ENCODE data around the gene PRKAA1.

PRKAA1 gene

GRCh38 chr5:40823459-40823858, 25.3 kb upstream of the PRKAA1 start:
- H3K4me2 ChIP-seq (ENCODE audit: low read length): no peak overlapping the region
- no peak overlapping the region for H3K4me3 ChIP-seq (ENCODE audit: low read depth, low read length)
- no peaks in the 10 kb centered on the region for H3K27me3 ChIP-seq (ENCODE audit: control insufficient read depth, insufficient read depth, low read length)
- no peak for TF ChIP-seq CTCF (IDR thresholded peaks at IDR 0.05)
- H3K27ac ChIP-seq: no peak overlapping the region
- no peaks in the 10 kb centered on the region for H3K79me2 ChIP-seq
- H2AFZ ChIP-seq: no peak overlapping the region
- H3K36me3 ChIP-seq (ENCODE audit: control insufficient read depth, insufficient read depth, low read length): no peaks in the 10 kb centered on the region
- no peak overlapping the region for H3K9ac ChIP-seq
- no peaks in the 10 kb centered on the region for H3K4me1 ChIP-seq
- H3K9me3 ChIP-seq (ENCODE audit: control insufficient read depth, low read length): no peaks in the 10 kb centered on the region

DNA sequence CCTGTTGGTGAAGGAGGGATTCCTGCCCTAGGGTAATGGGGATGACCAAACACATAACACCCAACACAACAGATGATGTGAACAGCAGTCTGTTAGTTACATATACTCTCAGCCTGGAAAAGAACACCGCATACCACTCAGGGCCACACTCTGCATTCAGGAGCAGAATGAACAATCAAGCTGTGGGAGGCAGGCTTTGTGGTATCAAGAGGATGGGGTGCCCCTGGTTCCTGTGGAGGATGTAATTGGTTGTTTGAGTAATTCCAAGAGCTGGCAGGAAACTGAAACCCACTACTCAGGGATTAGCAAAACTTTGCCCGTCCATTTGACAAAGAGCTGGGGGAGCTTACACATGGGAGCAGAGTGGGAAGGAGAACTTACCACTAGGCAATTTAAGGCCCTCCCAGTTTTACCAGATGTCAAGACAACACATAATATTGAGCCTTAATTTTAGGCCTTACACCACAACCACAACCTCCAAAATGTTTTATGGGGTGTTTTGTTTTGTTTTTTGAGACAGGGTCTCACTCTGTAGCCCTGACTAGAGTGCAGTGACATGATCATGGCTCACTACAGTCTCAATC, 15.6 kb upstream of the PRKAA1 start:
- H3K9me3 ChIP-seq (ENCODE audit: control insufficient read depth, low read length): no peaks in the 10 kb centered on the region

GRCh38 chr5:40812125-40812524, 14.0 kb upstream of the PRKAA1 start:
- Histone ChIP-seq H3K4me1 (no peaks in the 10 kb centered on the region), H3K36me3 (ENCODE audit: control insufficient read depth, insufficient read depth, low read length) (no peaks in the 10 kb centered on the region), H3K9ac (no peak overlapping the region), H3K9me3 (ENCODE audit: control insufficient read depth, low read length) (no peaks in the 10 kb centered on the region), H3K4me2 (ENCODE audit: low read length) (no peak overlapping the region), H3K27me3 (ENCODE audit: control insufficient read depth, insufficient read depth, low read length) (no peaks in the 10 kb centered on the region), H3K79me2 (no peaks in the 10 kb centered on the region), H3K4me3 (ENCODE audit: low read depth, low read length) (no peak overlapping the region), H2AFZ (no peak overlapping the region), H3K27ac (no peak overlapping the region)
- no peak for TF ChIP-seq CTCF (IDR thresholded peaks at IDR 0.05)

More for the DNA sequence above, 15.6 kb upstream of the PRKAA1 start:
- no peak overlapping the region for H3K4me2 ChIP-seq (ENCODE audit: low read length)
- no peaks in the 10 kb centered on the region for H3K4me1 ChIP-seq
- no peak for TF ChIP-seq CTCF (IDR thresholded peaks at IDR 0.05)
- no peak overlapping the region for H3K4me3 ChIP-seq (ENCODE audit: low read depth, low read length)
- no peaks in the 10 kb centered on the region for H3K79me2 ChIP-seq
- no peak overlapping the region for H2AFZ ChIP-seq
- H3K27me3 ChIP-seq (ENCODE audit: control insufficient read depth, insufficient read depth, low read length): no peaks in the 10 kb centered on the region
- H3K9ac ChIP-seq: no peak overlapping the region
- H3K36me3 ChIP-seq (ENCODE audit: control insufficient read depth, insufficient read depth, low read length): no peaks in the 10 kb centered on the region
- H3K27ac ChIP-seq: no peak overlapping the region

- Histone ChIP-seq H2AFZ (no peak overlapping the region), H3K27me3 (ENCODE audit: control insufficient read depth, insufficient read depth, low read length) (no peaks in the 10 kb centered on the region), H3K4me1 (no peaks in the 10 kb centered on the region), H3K4me2 (ENCODE audit: low read length) (no peak overlapping the region), H3K79me2 (no peaks in the 10 kb centered on the region), H3K27ac (no peak overlapping the region), H3K9me3 (ENCODE audit: control insufficient read depth, low read length) (no peaks in the 10 kb centered on the region), H3K36me3 (ENCODE audit: control insufficient read depth, insufficient read depth, low read length) (no peaks in the 10 kb centered on the region), H3K4me3 (ENCODE audit: low read depth, low read length) (no peak overlapping the region), H3K9ac (no peak overlapping the region)
- TF ChIP-seq CTCF (IDR thresholded peaks at IDR 0.05): no peak
Measured at GRCh38 chr5:40801771-40802562, 3.8 kb upstream of the PRKAA1 start.
